Heart right ventricle (tissue), 16 donors: ENCODE measurements around the gene MAPK11. TPM values are rescaled to one million over a fixed set of nuclear protein-coding genes. Genes with fewer than 3 reads are reported as not detected.

Source experiments
- ATAC-seq, 8 donors: fragments of 200-7000 bp; cut with Tn5 transposase; one replicate each; pipeline ENCODE4 v1.9.1; 2020; ENCODE audit warnings: mild to moderate bottlenecking in 8 of 8, moderate library complexity in 8 of 8, moderate number of reproducible peaks in 1 of 8
- DNase-seq, 2 donors: peaks; one replicate each; pipeline ENCODE4 v3.0.0-alpha.2; 2020
- H3K27ac ChIP-seq, 10 donors: fragments of 200-600 bp; sonication (generic) in 2 of 10; one replicate each; pipeline versions ENCODE4 v1.5.0 to v1.8.0; 2020 to 2022; ENCODE audit warnings: mild to moderate bottlenecking in 3 of 10
- H3K27me3 ChIP-seq, 7 donors: fragments of 200-600 bp; one replicate each; pipeline ENCODE4 v1.8.0; 2021 to 2022; ENCODE audit warnings: mild to moderate bottlenecking in 2 of 7
- H3K36me3 ChIP-seq, 9 donors: fragments of 200-600 bp; sonication (generic) in 1 of 9; one replicate each; pipeline versions ENCODE4 v1.5.0 to v1.8.0; 2020 to 2022; ENCODE audit warnings: mild to moderate bottlenecking in 2 of 9
- H3K4me1 ChIP-seq, 9 donors: fragments of 200-600 bp; sonication (generic) in 1 of 9; one replicate each; pipeline versions ENCODE4 v1.5.0 to v1.8.0; 2020 to 2022; ENCODE audit warnings: mild to moderate bottlenecking in 4 of 9
- H3K4me3 ChIP-seq, 10 donors: fragments of 200-600 bp; sonication (generic) in 2 of 10; one replicate each; pipeline versions ENCODE4 v1.5.0 to v1.8.0; 2020 to 2022; ENCODE audit warnings: mild to moderate bottlenecking in 7 of 10, moderate library complexity in 2 of 10
- H3K9me3 ChIP-seq, 11 donors: fragments of 200-600 bp in 10 of 11; sonication (generic) in 2 of 11; one replicate each; pipeline versions ENCODE4 v1.5.0 to v1.8.0; 2013 to 2022; ENCODE audit warnings: mild to moderate bottlenecking in 2 of 11, control low read depth in 1 of 11, moderate library complexity in 1 of 11
- CTCF ChIP-seq, 9 donors: fragments of 200-600 bp; sonication (generic) in 2 of 9; IDR thresholded peaks; one replicate each; pipeline versions ENCODE4 v1.5.0 to v1.8.0; 2021 to 2022; ENCODE audit warnings: antibody characterized with exemption in 9 of 9, mild to moderate bottlenecking in 5 of 9, moderate library complexity in 1 of 9
- WGBS, 2 donors: extraction: QIAGEN DNeasy Blood & Tissue Kit; methylation state at CpG; one replicate each; pipeline ENCODE4 v1.1.7; 2013; ENCODE audit warnings: inconsistent platforms in 1 of 2; 5-methylcytosine and 5-hydroxymethylcytosine counted together
- intact Hi-C, 10 donors: fragments of 100-400 bp; cut with DNase I; formaldehyde crosslinking; loops; one replicate each; pipeline versions ENCODE4 v1.11.1 to v1.14.2; 2022
- polyA plus RNA-seq, 2 donors: library from polyadenylated mRNA; stranded (reverse); fragments of 200-250 nt; gene quantifications; one replicate each; pipeline ENCODE4 v1.2.3, GENCODE V29; 2013
- total RNA-seq, 10 donors: library from RNA; stranded (reverse); fragmentation: NEBNext Ultra II Directional in 3 of 10; extraction: Animal tissue kit (Norgen Biotek cat#: 25700) in 3 of 10; gene quantifications; one replicate each; pipeline versions ENCODE4 v1.2.1 to v1.2.4, GENCODE V29; 2021 to 2023
- donor health status: Arrhythmogenic right ventricular cardiomyopathy.
- donor health status: ischemic (EF 13 %, LVEDD 7.1; RV severe dilation, severe dysfunction).
- donor health status: healthy with polysubstance abuse.
- donor health status: DM: no; HTN: yes; CAD: no.
- donor health status: DM: no; HTN: no; CAD: no.
- donor health status: ischemic (EF 25% LVEDD 6.9; RV normal size, moderate dysfunction).
- donor health status: ischemic (EF 25% LVEDD 5.7; RV mildly dilated, moderate dysfunction).
- donor health status: healthy.
- donor health status: DM: yes; HTN: yes; CAD: no.
- donor health status: Ischemic cardiomyopathy.
- donor health status: ischemic (EF 35%, LVEDD 5.7; RV mildly dilated, moderate dysfunction).
- donor health status: nonischemic (EF 11% LVEDD 7.7; RV severe dilation, severe dysfunction).
- donor health status: DM: yes; HTN: yes; CAD: no.
- donor health status: PGD.
- donor health status: ischemic (EF 29% LVEDD 5.4; RV normal size, mild dysfunction).
- donor health status: nonischemic (EF 23%, LVEDD 6.1; RV moderate dilation, normal function).

The MAPK11 gene
- total and polyA plus RNA-seq, 12 donors: 4.3 to 18.0 (median 7.2) TPM

GRCh38 chr22:50227579-50228215 is 42.5 kb downstream of the MAPK11 start:
- no peak for ATAC-seq
- H3K27ac ChIP-seq: no peak overlapping the region
- no peaks in the 10 kb centered on the region for H3K27me3 ChIP-seq
- intact Hi-C loops: no loop called here
- H3K36me3 ChIP-seq: peaks cover 0 to 96% (median 17%) of the 10 kb centered on the region in 9 donors
- no peaks in the 10 kb centered on the region for H3K4me1 ChIP-seq
- no peak for DNase-seq
- TF ChIP-seq CTCF (IDR thresholded peaks at IDR 0.05): no peak
- no peaks in the 10 kb centered on the region for H3K9me3 ChIP-seq
- no peak overlapping the region for H3K4me3 ChIP-seq
- 94 to 96% methylated on average over 25 of the region's 25 CpGs for WGBS, 2 donors

GRCh38 chr22:50226875-50227165 is 43.4 kb downstream of the MAPK11 start:
- H3K4me1 ChIP-seq: no peaks in the 10 kb centered on the region
- H3K27ac ChIP-seq: no peak overlapping the region
- ATAC-seq: no peak
- H3K27me3 ChIP-seq: no peaks in the 10 kb centered on the region
- H3K9me3 ChIP-seq: no peaks in the 10 kb centered on the region
- intact Hi-C loops: no loop called here
- no peak for DNase-seq
- TF ChIP-seq CTCF (IDR thresholded peaks at IDR 0.05): no peak
- WGBS, 2 donors: 93% methylated on average over 18 of the region's 18 CpGs
- H3K4me3 ChIP-seq: no peak overlapping the region
- H3K36me3 ChIP-seq: peaks cover 0 to 96% (median 22%) of the 10 kb centered on the region in 9 donors

- Histone ChIP-seq H3K9me3 (no peaks in the 10 kb centered on the region), H3K36me3 (peaks cover 0 to 96% (median 28%) of the 10 kb centered on the region in 9 donors), H3K4me3 (no peak overlapping the region), H3K27ac (no peak overlapping the region), H3K27me3 (no peaks in the 10 kb centered on the region), H3K4me1 (no peaks in the 10 kb centered on the region)
- intact Hi-C loops: no loop called here
- DNase-seq: no peak
- no peak for TF ChIP-seq CTCF (IDR thresholded peaks at IDR 0.05)
- WGBS, 2 donors: 94% methylated on average over 31 of the region's 31 CpGs
- ATAC-seq: peak in 1 of 8 donors; percentile 6
These were observed 43.9 kb downstream of the MAPK11 start for GRCh38 chr22:50226063-50226874.

- no peaks in the 10 kb centered on the region for H3K9me3 ChIP-seq
- H3K4me1 ChIP-seq: no peaks in the 10 kb centered on the region
- ATAC-seq (no peak), DNase-seq (no peak)
- intact Hi-C loops: no loop called here
- H3K27me3 ChIP-seq: no peaks in the 10 kb centered on the region
- H3K4me3 ChIP-seq: no peak overlapping the region
- WGBS, 2 donors: 82 to 83% methylated on average over 24 of the region's 24 CpGs
- peaks cover 0 to 99% (median 37%) of the 10 kb centered on the region in 9 donors for H3K36me3 ChIP-seq
- TF ChIP-seq CTCF (IDR thresholded peaks at IDR 0.05): no peak
- H3K27ac ChIP-seq: no peak overlapping the region
These were observed 44.8 kb downstream of the MAPK11 start for GRCh38 chr22:50225200-50225969.
